ENCODE data around the gene ZBBX.

Gene ZBBX

DNA sequence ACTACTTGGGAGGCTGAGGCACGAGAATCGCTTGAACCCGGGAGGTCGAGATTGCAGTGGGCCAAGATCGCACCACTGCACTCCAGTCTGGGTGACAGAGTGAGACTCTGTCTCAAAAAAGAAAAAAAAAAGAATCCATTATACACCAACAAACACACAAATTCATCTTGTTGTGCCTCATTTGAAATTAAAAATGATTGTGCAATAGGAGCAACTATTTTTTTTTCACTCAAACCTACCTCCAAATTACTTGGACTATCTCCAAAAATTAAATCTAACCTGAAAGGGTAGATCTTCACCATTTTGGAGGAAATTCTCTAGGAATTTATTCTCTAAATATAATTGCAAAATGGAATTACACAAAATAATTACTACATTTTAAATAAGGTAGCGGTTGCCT is 4.6 kb downstream of the ZBBX start:
- H3K36me3 ChIP-seq (ENCODE audit: control insufficient read depth in 1 of 2, insufficient read depth in 2 of 2, low read length in 2 of 2): no peaks in the 10 kb centered on the region
- no peak overlapping the region for H3K9ac ChIP-seq (ENCODE audit: low read depth in 1 of 2, low read length in 2 of 2)
- H3K4me1 ChIP-seq (ENCODE audit: control insufficient read depth in 1 of 2, insufficient read depth in 2 of 2, low read length in 2 of 2): no peaks in the 10 kb centered on the region
- no peaks in the 10 kb centered on the region for H3K27me3 ChIP-seq (ENCODE audit: control insufficient read depth in 1 of 2, insufficient read depth in 2 of 2, low read length in 2 of 2)
- no peak overlapping the region for H3K4me3 ChIP-seq (ENCODE audit: low read depth in 1 of 2, low read length in 2 of 2)
- H3K27ac ChIP-seq (ENCODE audit: low read depth, low read length): no peak overlapping the region
- no peaks in the 10 kb centered on the region for H3K9me3 ChIP-seq (ENCODE audit: control insufficient read depth in 1 of 2, low read length in 2 of 2)

DNA sequence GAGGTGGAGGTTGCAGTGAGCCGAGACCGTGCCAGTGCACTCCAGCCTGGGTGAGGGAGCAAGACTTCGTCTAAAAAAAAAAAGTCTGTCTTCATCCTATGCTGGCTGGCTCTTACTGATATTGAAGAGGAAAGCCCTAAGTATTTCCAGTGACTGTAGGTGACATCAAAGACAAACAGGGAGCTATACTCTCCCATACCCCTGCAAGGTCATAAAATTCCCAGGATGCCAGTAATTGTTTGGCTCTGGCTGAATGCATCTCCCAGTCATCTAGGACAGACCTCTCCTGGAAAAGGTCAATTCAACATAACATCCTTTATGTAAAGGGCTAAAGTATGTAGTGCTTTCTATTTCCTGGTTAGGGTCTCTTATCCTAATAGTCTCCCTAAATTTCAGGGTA is 8.0 kb downstream of the ZBBX start:
- Histone ChIP-seq H3K9me3 (ENCODE audit: control insufficient read depth in 1 of 2, low read length in 2 of 2) (no peaks in the 10 kb centered on the region), H3K27ac (ENCODE audit: low read depth, low read length) (no peak overlapping the region), H3K36me3 (ENCODE audit: control insufficient read depth in 1 of 2, insufficient read depth in 2 of 2, low read length in 2 of 2) (no peaks in the 10 kb centered on the region), H3K9ac (ENCODE audit: low read depth in 1 of 2, low read length in 2 of 2) (no peak overlapping the region), H3K27me3 (ENCODE audit: control insufficient read depth in 1 of 2, insufficient read depth in 2 of 2, low read length in 2 of 2) (no peaks in the 10 kb centered on the region), H3K4me3 (ENCODE audit: low read depth in 1 of 2, low read length in 2 of 2) (no peak overlapping the region), H3K4me1 (ENCODE audit: control insufficient read depth in 1 of 2, insufficient read depth in 2 of 2, low read length in 2 of 2) (no peaks in the 10 kb centered on the region)

DNA sequence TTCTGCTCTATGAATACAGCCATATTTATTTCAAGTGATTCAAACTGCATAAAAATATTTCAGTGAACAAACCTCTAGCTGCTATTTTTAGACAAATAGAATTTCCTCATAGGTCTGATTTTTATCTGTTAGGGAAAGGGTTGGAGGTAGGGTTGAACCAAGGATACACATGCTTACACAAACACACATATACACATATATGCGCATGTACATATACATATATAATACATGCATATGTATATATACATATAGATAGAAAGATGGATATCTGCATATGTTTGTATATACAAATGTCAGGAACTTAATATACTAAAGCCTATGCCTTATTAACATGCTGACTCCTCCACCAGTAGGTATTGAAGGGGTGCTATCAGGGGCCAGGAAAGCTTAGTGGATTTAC is 18.1 kb downstream of the ZBBX start:
- Histone ChIP-seq H3K27me3 (ENCODE audit: control insufficient read depth in 1 of 2, insufficient read depth in 2 of 2, low read length in 2 of 2) (no peaks in the 10 kb centered on the region), H3K4me3 (ENCODE audit: low read depth in 1 of 2, low read length in 2 of 2) (no peak overlapping the region), H3K9me3 (ENCODE audit: control insufficient read depth in 1 of 2, low read length in 2 of 2) (no peaks in the 10 kb centered on the region), H3K27ac (ENCODE audit: low read depth, low read length) (no peak overlapping the region), H3K36me3 (ENCODE audit: control insufficient read depth in 1 of 2, insufficient read depth in 2 of 2, low read length in 2 of 2) (no peaks in the 10 kb centered on the region), H3K4me1 (ENCODE audit: control insufficient read depth in 1 of 2, insufficient read depth in 2 of 2, low read length in 2 of 2) (no peaks in the 10 kb centered on the region), H3K9ac (ENCODE audit: low read depth in 1 of 2, low read length in 2 of 2) (no peak overlapping the region)

DNA sequence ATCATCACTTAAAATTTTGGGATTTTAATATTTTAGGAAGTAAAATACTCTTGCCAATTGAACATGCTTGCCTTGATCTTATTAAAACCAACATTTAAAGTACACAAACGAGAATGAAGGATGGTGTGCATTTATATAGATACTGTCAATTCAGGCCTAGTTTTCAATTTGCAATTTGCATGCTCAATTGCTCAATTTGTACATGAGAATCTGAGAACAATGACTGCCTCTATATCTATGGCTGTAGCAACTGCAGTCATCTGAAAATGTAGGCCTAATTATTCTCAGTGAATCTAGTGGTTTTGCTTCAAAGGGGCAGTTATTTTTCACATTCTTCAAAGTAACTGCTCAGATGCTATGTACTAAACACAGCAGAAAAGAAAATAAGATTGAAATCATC is 18.8 kb downstream of the ZBBX start:
- no peaks in the 10 kb centered on the region for H3K9me3 ChIP-seq (ENCODE audit: control insufficient read depth in 1 of 2, low read length in 2 of 2)
- H3K27me3 ChIP-seq (ENCODE audit: control insufficient read depth in 1 of 2, insufficient read depth in 2 of 2, low read length in 2 of 2): no peaks in the 10 kb centered on the region
- no peak overlapping the region for H3K4me3 ChIP-seq (ENCODE audit: low read depth in 1 of 2, low read length in 2 of 2)
- H3K9ac ChIP-seq (ENCODE audit: low read depth in 1 of 2, low read length in 2 of 2): no peak overlapping the region
- H3K4me1 ChIP-seq (ENCODE audit: control insufficient read depth in 1 of 2, insufficient read depth in 2 of 2, low read length in 2 of 2): no peaks in the 10 kb centered on the region
- H3K36me3 ChIP-seq (ENCODE audit: control insufficient read depth in 1 of 2, insufficient read depth in 2 of 2, low read length in 2 of 2): no peaks in the 10 kb centered on the region
- H3K27ac ChIP-seq (ENCODE audit: low read depth, low read length): no peak overlapping the region

DNA sequence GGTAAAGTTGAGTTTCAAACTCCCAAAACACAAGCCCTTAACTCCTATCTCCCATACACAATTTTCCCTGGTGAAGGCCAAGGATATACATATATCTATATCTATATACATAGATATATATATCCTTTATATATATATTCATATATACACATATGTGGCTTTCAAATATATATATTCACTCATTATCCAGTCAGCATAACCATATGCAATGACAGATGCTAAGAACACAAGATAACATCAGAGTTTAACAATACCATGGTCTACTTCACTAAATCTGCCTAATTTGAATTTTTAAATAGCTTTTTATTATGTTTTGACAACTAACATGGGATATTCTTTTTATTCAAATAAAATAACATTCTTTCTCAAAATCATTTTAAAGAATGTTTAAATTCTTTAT is 24.7 kb downstream of the ZBBX start:
- no peaks in the 10 kb centered on the region for H3K27me3 ChIP-seq (ENCODE audit: control insufficient read depth in 1 of 2, insufficient read depth in 2 of 2, low read length in 2 of 2)
- H3K36me3 ChIP-seq (ENCODE audit: control insufficient read depth in 1 of 2, insufficient read depth in 2 of 2, low read length in 2 of 2): no peaks in the 10 kb centered on the region
- H3K4me3 ChIP-seq (ENCODE audit: low read depth in 1 of 2, low read length in 2 of 2): no peak overlapping the region
- H3K4me1 ChIP-seq (ENCODE audit: control insufficient read depth in 1 of 2, insufficient read depth in 2 of 2, low read length in 2 of 2): no peaks in the 10 kb centered on the region
- H3K27ac ChIP-seq (ENCODE audit: low read depth, low read length): no peak overlapping the region
- no peaks in the 10 kb centered on the region for H3K9me3 ChIP-seq (ENCODE audit: control insufficient read depth in 1 of 2, low read length in 2 of 2)
- H3K9ac ChIP-seq (ENCODE audit: low read depth in 1 of 2, low read length in 2 of 2): no peak overlapping the region

GRCh38 chr3:167354751-167355150 is 25.3 kb downstream of the ZBBX start:
- H3K9ac ChIP-seq (ENCODE audit: low read depth in 1 of 2, low read length in 2 of 2): no peak overlapping the region
- no peak overlapping the region for H3K4me3 ChIP-seq (ENCODE audit: low read depth in 1 of 2, low read length in 2 of 2)
- H3K4me1 ChIP-seq (ENCODE audit: control insufficient read depth in 1 of 2, insufficient read depth in 2 of 2, low read length in 2 of 2): no peaks in the 10 kb centered on the region
- no peaks in the 10 kb centered on the region for H3K9me3 ChIP-seq (ENCODE audit: control insufficient read depth in 1 of 2, low read length in 2 of 2)
- no peaks in the 10 kb centered on the region for H3K36me3 ChIP-seq (ENCODE audit: control insufficient read depth in 1 of 2, insufficient read depth in 2 of 2, low read length in 2 of 2)
- no peak overlapping the region for H3K27ac ChIP-seq (ENCODE audit: low read depth, low read length)
- H3K27me3 ChIP-seq (ENCODE audit: control insufficient read depth in 1 of 2, insufficient read depth in 2 of 2, low read length in 2 of 2): no peaks in the 10 kb centered on the region

DNA sequence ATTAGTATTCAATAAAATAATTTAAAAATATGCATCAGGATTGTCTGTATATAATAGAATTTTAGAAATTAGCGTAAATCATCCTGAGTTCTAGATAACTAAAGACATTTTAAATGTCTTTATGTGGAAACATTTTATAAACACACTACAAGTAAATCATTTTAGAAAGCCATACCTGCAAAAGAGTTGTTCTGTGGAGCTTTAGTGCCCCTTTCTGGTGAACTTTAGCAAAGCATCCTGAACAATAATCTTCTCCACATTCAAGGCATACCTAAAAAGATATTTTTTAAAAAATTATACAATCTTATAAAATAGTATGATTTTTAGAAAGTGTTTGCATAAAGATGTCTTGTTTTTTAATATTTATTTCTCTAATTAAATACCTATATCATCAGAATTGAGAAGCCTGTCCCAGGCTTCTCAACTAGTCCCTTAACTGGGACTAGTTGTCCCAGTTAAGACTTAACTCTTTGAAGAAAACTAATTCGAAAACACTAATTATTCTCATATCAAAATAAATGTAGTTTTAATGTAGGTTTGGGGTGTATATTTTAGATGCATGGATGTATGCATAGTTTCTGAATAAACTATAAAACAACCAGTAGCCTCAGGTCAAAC is 29.7 kb downstream of the ZBBX start:
- no peaks in the 10 kb centered on the region for H3K4me1 ChIP-seq (ENCODE audit: control insufficient read depth in 1 of 2, insufficient read depth in 2 of 2, low read length in 2 of 2)
- no peaks in the 10 kb centered on the region for H3K36me3 ChIP-seq (ENCODE audit: control insufficient read depth in 1 of 2, insufficient read depth in 2 of 2, low read length in 2 of 2)
- no peak overlapping the region for H3K27ac ChIP-seq (ENCODE audit: low read depth, low read length)
- no peak overlapping the region for H3K9ac ChIP-seq (ENCODE audit: low read depth in 1 of 2, low read length in 2 of 2)
- no peaks in the 10 kb centered on the region for H3K27me3 ChIP-seq (ENCODE audit: control insufficient read depth in 1 of 2, insufficient read depth in 2 of 2, low read length in 2 of 2)
- H3K4me3 ChIP-seq (ENCODE audit: low read depth in 1 of 2, low read length in 2 of 2): no peak overlapping the region
- no peaks in the 10 kb centered on the region for H3K9me3 ChIP-seq (ENCODE audit: control insufficient read depth in 1 of 2, low read length in 2 of 2)

DNA sequence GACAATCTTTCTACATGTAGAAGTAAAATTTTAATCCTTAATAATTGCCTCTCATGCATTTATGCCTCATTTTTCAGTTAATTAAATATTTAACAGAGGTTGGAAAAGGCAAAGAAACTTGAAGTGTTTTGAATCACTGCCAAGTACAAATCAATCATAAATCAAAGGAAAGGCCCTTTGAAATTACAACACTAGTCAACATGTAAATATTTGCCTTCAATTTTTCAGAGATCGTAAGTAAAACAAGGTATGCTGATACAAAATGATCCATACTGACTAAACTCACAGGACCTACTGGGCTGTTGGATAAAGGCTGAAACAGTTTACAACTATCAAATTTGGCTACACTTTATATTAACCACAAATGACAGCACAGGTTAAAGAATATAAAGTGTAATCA is 33.9 kb downstream of the ZBBX start:
- no peaks in the 10 kb centered on the region for H3K27me3 ChIP-seq (ENCODE audit: control insufficient read depth in 1 of 2, insufficient read depth in 2 of 2, low read length in 2 of 2)
- no peak overlapping the region for H3K9ac ChIP-seq (ENCODE audit: low read depth in 1 of 2, low read length in 2 of 2)
- H3K36me3 ChIP-seq (ENCODE audit: control insufficient read depth in 1 of 2, insufficient read depth in 2 of 2, low read length in 2 of 2): no peaks in the 10 kb centered on the region
- H3K9me3 ChIP-seq (ENCODE audit: control insufficient read depth in 1 of 2, low read length in 2 of 2): no peaks in the 10 kb centered on the region
- H3K27ac ChIP-seq (ENCODE audit: low read depth, low read length): no peak overlapping the region
- H3K4me3 ChIP-seq (ENCODE audit: low read depth in 1 of 2, low read length in 2 of 2): no peak overlapping the region
- no peaks in the 10 kb centered on the region for H3K4me1 ChIP-seq (ENCODE audit: control insufficient read depth in 1 of 2, insufficient read depth in 2 of 2, low read length in 2 of 2)

DNA sequence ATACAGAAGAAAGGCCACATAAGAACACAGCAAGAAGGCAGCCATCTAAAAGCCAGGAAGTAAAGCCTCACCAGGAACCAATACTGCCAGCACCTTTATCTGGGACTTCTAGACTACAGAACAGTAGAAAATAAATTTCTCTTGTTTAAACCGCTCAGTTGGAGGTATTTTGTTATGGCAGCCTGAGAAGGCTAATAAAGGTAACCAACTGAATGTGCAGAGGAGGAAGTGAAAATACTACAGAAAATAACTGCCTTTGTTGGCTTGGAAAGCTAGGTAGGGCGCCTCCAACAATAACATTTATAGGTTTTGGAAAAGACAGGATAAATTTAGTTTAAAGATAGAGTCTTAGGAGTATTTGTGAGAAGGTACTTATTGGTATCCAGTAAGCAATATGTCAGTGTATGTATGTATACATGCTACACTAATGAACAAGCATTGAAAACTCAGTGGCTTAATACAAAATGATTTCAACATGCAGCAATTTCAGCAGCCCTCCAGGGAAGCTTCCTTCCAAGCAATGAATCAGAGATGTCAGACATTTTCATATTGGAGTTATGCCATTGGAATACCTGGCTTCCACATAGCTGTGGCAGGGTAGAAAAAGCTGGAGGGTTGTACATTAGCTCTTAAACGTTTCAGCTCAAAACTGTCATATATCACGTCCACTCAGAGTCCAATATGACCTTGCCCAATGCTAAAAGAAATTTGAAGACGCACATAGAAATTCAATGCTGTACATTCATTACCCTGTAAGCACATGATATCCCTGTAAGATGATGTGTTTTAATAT is 48.9 kb downstream of the ZBBX start:
- Histone ChIP-seq H3K4me1 (ENCODE audit: control insufficient read depth in 1 of 2, insufficient read depth in 2 of 2, low read length in 2 of 2) (no peaks in the 10 kb centered on the region), H3K27me3 (ENCODE audit: control insufficient read depth in 1 of 2, insufficient read depth in 2 of 2, low read length in 2 of 2) (no peaks in the 10 kb centered on the region), H3K9ac (ENCODE audit: low read depth in 1 of 2, low read length in 2 of 2) (no peak overlapping the region), H3K27ac (ENCODE audit: low read depth, low read length) (no peak overlapping the region), H3K4me3 (ENCODE audit: low read depth in 1 of 2, low read length in 2 of 2) (no peak overlapping the region), H3K9me3 (ENCODE audit: control insufficient read depth in 1 of 2, low read length in 2 of 2) (no peaks in the 10 kb centered on the region), H3K36me3 (ENCODE audit: control insufficient read depth in 1 of 2, insufficient read depth in 2 of 2, low read length in 2 of 2) (no peaks in the 10 kb centered on the region)

- Histone ChIP-seq H3K9me3 (ENCODE audit: control insufficient read depth in 1 of 2, low read length in 2 of 2) (no peaks in the 10 kb centered on the region), H3K4me1 (ENCODE audit: control insufficient read depth in 1 of 2, insufficient read depth in 2 of 2, low read length in 2 of 2) (no peaks in the 10 kb centered on the region), H3K36me3 (ENCODE audit: control insufficient read depth in 1 of 2, insufficient read depth in 2 of 2, low read length in 2 of 2) (no peaks in the 10 kb centered on the region)
Measured at GRCh38 chr3:167323572-167323971, 56.5 kb downstream of the ZBBX start.

More at GRCh38 chr3:167323572-167323971, 56.5 kb downstream of the ZBBX start:
- Histone ChIP-seq H3K27me3 (ENCODE audit: control insufficient read depth in 1 of 2, insufficient read depth in 2 of 2, low read length in 2 of 2) (no peaks in the 10 kb centered on the region), H3K27ac (ENCODE audit: low read depth, low read length) (no peak overlapping the region), H3K9ac (ENCODE audit: low read depth in 1 of 2, low read length in 2 of 2) (no peak overlapping the region), H3K4me3 (ENCODE audit: low read depth in 1 of 2, low read length in 2 of 2) (no peak overlapping the region)
